Measurements from ENCODE around the gene MPZL1.

DNA sequence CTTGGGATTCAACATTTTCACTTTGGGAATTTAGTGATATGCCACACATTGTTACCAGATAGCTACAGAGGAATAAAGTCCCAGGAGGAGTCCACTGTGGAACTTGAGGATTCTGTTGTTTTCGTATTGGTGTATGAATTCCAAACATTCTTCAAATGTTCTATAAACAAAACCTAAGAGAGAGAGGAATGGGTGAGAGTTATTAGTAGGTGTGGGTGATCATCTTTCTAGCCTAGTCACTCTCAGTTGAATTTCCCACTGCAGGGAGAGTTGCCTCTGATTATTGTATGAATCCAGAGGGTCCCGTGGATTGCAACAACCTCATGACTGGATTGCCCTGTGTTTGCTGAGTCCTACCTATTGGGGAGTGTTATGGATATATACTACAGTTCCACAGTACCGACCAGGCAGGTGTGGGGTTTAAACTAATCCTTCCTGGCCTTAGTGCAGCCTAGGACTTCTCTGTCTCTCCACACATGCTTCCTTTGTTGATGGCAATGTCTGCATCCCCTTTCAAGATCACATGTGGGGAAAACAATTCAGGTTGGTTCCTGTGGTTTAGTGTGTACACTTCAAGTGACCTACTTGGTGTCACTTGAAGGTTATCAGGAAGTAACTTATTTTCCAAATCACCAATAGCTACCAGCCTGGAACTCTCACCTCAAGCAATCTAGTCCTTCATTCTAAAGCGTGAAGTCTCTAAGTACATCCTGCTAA, 100.3 kb downstream of the MPZL1 start:
- no peak for TF ChIP-seq POLR2A (IDR thresholded peaks at IDR 0.05)
- TF ChIP-seq, protein P1, sequence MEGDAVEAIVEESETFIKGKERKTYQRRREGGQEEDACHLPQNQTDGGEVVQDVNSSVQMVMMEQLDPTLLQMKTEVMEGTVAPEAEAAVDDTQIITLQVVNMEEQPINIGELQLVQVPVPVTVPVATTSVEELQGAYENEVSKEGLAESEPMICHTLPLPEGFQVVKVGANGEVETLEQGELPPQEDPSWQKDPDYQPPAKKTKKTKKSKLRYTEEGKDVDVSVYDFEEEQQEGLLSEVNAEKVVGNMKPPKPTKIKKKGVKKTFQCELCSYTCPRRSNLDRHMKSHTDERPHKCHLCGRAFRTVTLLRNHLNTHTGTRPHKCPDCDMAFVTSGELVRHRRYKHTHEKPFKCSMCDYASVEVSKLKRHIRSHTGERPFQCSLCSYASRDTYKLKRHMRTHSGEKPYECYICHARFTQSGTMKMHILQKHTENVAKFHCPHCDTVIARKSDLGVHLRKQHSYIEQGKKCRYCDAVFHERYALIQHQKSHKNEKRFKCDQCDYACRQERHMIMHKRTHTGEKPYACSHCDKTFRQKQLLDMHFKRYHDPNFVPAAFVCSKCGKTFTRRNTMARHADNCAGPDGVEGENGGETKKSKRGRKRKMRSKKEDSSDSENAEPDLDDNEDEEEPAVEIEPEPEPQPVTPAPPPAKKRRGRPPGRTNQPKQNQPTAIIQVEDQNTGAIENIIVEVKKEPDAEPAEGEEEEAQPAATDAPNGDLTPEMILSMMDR (IDR thresholded peaks at IDR 0.05): no peak
